Hematopoietic multipotent progenitor cell treated with erythropoietin and hydrocortisone succinate and interleukin-3 and kit ligand, for 4 days (in vitro differentiated cells): ENCODE data around the gene CCDC107.

Experiments used
- DNase-seq: peaks from one replicate; pipeline ENCODE4 v3.0.0-alpha.2; 2015

CCDC107 gene

DNA sequence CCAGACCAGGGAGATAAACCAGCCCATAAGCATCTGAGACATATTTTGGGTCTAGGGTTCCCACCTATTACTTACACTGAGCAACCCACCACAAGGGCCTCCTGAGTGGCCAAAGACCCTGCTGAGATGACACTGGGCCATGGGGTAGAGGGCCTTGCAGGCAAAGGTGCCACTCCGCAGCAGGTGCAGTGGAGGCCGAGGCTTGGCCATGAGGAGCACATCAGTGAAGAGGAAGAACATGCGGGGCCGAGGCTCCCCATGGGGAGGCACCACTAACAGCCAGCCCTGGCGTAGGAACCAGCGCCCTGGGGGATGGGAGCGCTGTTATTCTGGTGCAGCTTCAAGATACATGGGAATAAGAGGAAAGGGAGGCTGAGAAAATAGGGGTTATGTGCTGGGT lies 4.3 kb downstream of the CCDC107 start:
- no peak for DNase-seq

- peak; percentile 92 for DNase-seq
Observed at GRCh38 chr9:35664531-35665470, 6.7 kb downstream of the CCDC107 start, which contains the start of gene ARHGEF39. ARHGEF39 (minus strand) TSS chr9:35665195; CDS start chr9:35665169, 26 bp downstream.

GRCh38 chr9:35665471-35665818 lies 7.4 kb downstream of the CCDC107 start:
- no peak for DNase-seq

DNA sequence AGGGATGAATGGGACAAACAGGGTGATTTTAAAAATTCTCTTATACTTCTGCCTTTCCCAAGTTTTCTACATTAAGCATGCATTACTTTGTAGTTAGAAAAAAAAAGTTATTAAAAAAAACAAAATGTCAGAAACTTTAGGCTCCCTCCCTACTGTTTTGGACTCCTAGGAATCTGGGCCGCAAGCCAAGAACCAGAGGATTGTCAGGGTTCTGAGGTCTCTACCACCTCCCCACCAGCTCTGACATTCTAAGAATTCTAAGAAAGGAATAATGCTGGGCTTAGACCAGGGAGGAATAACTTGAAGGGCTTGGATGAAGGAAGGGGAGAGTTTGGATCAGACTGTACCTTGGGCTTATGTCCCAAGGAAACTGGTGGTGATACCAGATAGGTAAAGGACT lies 8.0 kb downstream of the CCDC107 start:
- no peak for DNase-seq

DNA sequence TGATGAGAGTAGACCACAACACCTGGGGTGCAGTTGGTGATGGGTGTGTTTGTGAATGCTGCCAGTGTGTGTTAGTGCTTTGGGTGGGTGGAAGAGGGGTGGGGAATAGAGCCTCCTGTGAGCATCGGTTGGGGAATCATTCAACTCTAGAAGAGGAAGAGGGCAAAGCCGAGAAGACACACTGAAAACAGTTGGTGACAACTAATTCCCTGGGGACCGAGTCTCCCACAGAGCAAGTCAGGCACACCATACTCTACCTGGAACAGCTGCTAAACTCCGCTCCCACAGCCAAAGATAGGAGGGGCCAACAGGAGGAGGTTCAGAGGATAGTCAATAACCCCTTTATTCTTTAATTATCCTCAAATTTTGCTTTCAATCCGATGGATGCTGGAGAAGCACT lies 8.5 kb downstream of the CCDC107 start:
- DNase-seq: no peak

GRCh38 chr9:35667939-35668338 lies 9.8 kb downstream of the CCDC107 start:
- no peak for DNase-seq

DNA sequence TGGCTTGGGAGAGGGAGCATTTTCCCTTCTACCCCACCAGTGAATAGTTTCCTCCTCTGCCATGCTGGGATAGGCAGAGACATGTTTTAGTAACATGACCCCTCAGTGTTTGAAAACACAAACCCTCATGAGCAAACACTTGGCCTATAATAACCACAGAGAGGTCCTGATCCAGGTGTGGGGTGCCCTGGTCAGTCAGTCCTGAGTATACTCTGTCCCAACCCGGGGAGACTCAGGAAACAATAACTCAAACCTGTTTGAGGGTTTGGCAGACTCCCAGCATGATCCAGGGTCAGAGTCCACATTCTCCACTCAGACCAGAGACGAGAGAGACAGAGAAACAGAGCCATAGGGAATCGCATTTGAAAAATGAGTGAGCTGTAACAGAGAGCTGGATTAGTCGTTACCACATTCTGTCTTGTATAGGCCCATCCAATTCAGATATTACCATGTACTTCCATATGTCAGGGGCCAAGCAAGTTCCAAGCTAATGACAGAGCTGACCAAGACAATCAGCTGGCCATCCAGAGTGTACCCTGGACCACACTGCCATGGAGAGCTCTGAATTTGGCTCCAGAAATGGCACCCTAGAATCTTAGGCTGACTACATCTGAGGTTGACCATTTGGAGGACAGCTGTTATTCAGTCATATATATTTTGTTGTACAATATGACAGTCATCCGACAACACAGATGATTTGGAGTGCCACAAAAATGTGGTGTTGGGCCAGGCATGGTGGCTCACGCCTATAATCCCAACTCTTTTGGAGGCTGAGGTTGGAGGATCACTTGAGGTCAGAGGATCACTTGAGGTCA lies 11.4 kb downstream of the CCDC107 start:
- DNase-seq: no peak

DNA sequence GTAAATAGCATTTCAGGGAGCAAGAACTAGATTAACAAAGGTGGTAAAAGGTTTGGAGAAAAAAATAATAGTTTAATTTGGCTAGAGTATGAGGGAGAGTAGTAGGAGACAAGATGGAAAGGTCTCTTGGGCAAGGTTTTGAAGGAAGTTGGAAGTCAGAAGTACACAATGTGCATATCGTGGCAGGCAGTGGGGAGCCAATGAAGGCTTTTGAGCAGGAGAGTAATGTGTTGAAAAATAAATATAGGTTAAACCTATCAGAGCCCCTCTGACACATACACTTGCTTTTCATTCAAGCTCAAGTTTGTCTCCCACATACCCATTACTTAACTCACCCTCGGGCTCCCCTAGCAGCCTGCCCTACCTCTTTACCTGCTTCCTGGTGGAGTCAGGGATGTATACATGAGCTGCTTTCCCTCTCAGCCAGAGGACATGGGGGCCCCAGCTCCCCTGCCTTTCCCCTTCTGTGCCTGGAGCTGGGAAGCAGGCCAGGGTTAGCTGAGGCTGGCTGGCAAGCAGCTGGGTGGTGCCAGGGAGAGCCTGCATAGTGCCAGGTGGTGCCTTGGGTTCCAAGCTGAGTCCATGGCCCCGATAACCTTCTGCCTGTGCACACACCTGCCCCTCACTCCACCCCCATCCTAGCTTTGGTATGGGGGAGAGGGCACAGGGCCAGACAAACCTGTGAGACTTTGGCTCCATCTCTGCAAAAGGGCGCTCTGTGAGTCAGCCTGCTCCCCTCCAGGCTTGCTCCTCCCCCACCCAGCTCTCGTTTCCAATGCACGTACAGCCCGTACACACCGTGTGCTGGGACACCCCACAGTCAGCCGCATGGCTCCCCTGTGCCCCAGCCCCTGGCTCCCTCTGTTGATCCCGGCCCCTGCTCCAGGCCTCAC lies 15.3 kb downstream of the CCDC107 start, which contains the start of gene CA9:
Gene CA9, plus strand, starts transcription at position 797 of the 893 bp plus-strand sequence. Its CDS starts 32 bp downstream, at position 829.
- DNase-seq: no peak

DNA sequence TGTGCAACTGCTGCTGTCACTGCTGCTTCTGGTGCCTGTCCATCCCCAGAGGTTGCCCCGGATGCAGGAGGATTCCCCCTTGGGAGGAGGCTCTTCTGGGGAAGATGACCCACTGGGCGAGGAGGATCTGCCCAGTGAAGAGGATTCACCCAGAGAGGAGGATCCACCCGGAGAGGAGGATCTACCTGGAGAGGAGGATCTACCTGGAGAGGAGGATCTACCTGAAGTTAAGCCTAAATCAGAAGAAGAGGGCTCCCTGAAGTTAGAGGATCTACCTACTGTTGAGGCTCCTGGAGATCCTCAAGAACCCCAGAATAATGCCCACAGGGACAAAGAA lies 15.9 kb downstream of the CCDC107 start:
- no peak for DNase-seq

DNA sequence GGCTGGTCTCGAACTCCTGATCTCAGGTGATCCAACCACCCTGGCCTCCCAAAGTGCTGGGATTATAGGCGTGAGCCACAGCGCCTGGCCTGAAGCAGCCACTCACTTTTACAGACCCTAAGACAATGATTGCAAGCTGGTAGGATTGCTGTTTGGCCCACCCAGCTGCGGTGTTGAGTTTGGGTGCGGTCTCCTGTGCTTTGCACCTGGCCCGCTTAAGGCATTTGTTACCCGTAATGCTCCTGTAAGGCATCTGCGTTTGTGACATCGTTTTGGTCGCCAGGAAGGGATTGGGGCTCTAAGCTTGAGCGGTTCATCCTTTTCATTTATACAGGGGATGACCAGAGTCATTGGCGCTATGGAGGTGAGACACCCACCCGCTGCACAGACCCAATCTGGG lies 17.1 kb downstream of the CCDC107 start:
- DNase-seq: no peak

GRCh38 chr9:35675732-35676392 lies 17.8 kb downstream of the CCDC107 start:
- DNase-seq: peak; percentile 50

GRCh38 chr9:35679091-35679490 lies 21.0 kb downstream of the CCDC107 start:
- no peak for DNase-seq

DNA sequence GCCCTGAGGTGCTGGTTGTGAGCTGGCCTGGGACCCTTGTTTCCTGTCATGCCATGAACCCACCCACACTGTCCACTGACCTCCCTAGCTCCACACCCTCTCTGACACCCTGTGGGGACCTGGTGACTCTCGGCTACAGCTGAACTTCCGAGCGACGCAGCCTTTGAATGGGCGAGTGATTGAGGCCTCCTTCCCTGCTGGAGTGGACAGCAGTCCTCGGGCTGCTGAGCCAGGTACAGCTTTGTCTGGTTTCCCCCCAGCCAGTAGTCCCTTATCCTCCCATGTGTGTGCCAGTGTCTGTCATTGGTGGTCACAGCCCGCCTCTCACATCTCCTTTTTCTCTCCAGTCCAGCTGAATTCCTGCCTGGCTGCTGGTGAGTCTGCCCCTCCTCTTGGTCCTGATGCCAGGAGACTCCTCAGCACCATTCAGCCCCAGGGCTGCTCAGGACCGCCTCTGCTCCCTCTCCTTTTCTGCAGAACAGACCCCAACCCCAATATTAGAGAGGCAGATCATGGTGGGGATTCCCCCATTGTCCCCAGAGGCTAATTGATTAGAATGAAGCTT lies 21.8 kb downstream of the CCDC107 start:
- DNase-seq: no peak

- no peak for DNase-seq
Observed at GRCh38 chr9:35680331-35681105, 22.4 kb downstream of the CCDC107 start.

DNA sequence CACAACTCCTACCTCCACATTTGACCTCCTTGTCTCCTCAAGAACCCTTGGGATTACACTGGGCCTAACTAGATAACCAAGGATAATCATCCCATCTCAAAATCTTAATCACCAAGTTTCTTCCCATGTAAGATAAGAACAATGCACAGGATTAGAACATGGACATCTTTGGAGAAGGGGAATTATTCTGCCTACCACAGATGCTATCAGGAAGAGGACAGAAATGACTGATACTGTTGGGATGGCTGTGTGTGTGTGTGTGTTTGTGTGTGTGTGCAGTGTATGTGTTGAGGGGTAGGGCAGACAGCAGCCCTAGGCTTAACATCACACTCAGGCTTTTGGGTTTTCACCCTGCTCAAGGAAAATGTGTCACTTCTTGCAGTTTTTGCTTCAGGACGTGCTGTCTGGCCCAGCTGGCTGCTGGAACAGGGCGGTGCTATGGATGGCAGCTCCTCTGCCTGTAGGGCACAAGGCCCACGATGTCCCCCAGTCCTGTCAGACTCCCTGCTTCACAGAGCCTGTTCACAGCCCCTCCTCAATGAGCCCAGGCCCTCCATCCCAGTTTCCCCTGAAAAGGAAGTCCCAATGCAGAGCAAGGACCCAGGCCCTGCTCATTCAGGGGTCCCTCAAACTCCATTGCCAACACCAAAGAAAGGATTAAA lies 23.4 kb downstream of the CCDC107 start:
- no peak for DNase-seq

- no peak for DNase-seq
Observed at GRCh38 chr9:35682051-35682450, 24.0 kb downstream of the CCDC107 start.

GRCh38 chr9:35682520-35683315 lies 24.6 kb downstream of the CCDC107 start:
- DNase-seq: no peak

- DNase-seq: no peak
Observed at GRCh38 chr9:35683323-35683722, 25.2 kb downstream of the CCDC107 start.

DNA sequence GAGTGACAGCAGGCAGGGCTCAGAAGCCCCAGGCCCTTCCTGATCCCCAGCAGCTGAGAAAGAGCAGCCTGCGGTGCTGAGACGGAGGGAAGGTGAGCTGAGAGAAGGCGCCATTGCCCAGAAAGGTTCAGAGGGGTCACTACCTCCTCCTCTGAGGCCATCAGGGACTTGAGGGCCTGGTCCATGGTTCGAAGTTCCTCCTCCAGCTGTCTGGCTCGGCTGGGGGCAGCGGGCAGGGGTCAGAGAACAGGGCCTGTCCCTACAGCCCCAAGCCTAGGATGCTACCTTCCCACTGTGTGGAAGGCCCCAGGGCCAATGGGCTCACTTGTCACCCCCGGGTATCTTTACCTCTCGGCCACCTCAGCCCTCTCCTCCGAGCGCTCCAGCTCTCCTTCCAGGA lies 26.8 kb downstream of the CCDC107 start:
- DNase-seq: no peak

GRCh38 chr9:35685506-35685905 lies 27.4 kb downstream of the CCDC107 start:
- DNase-seq: no peak
